Neural cell (in vitro differentiated cells): ENCODE results near the gene SLC4A4. TPM values are rescaled to one million over a fixed set of nuclear protein-coding genes. Genes with fewer than 3 reads are reported as not detected.

ENCODE experiments used
- H2AFZ ChIP-seq: fragments of 200-600, 300-800 bp; sonication (generic), shearing (Covaris generic); 2 replicates; pipeline ENCODE4 v1.6.0; 2014; ENCODE audit warnings: low read depth, mild to moderate bottlenecking, antibody characterized with exemption, low read length, moderate library complexity
- H3F3A ChIP-seq: fragments of 200-600 bp; shearing (Covaris generic); 2 replicates; pipeline ENCODE4 v1.6.1; 2016; ENCODE audit warnings: mild to moderate bottlenecking, moderate library complexity, mixed read lengths, antibody characterized with exemption, low read length; ENCODE audit not compliant: insufficient read depth, poor library complexity, severe bottlenecking
- H3K27ac ChIP-seq: fragments of 200-600, 300-800 bp; sonication (generic), shearing (Covaris generic); 2 replicates; pipeline ENCODE4 v1.5.1; 2014; ENCODE audit warnings: mild to moderate bottlenecking, low read length, moderate library complexity
- H3K27me3 ChIP-seq: fragments of 300-800, 200-600 bp; sonication (generic), shearing (Covaris generic); 2 replicates; pipeline ENCODE4 v1.6.0; 2014; ENCODE audit warnings: mild to moderate bottlenecking, low read depth, low read length, moderate library complexity; ENCODE audit not compliant: insufficient read depth
- H3K36me3 ChIP-seq: fragments of 300-800, 200-600 bp; sonication (generic), shearing (Covaris generic); 2 replicates; pipeline ENCODE4 v1.5.1; 2014; ENCODE audit warnings: mild to moderate bottlenecking, antibody characterized with exemption, low read length, moderate library complexity; ENCODE audit not compliant: insufficient read depth
- H3K4me2 ChIP-seq: fragments of 300-800, 200-600 bp; sonication (generic), shearing (Covaris generic); 2 replicates; pipeline ENCODE4 v1.6.0; 2014; ENCODE audit warnings: mild to moderate bottlenecking, low read length
- H3K4me3 ChIP-seq: fragments of 300-800, 200-600 bp; sonication (generic), shearing (Covaris generic); 2 replicates; pipeline ENCODE4 v1.5.1; 2014; ENCODE audit warnings: mild to moderate bottlenecking, low read length, moderate library complexity
- H3K79me2 ChIP-seq: fragments of 200-600 bp; shearing (Covaris generic); replicated peaks from 2 replicates; pipeline ENCODE4 v1.6.0; 2014; ENCODE audit warnings: mild to moderate bottlenecking, low read length, moderate library complexity; ENCODE audit not compliant: insufficient read depth
- H3K9ac ChIP-seq: fragments of 300-800, 200-600 bp; sonication (generic), shearing (Covaris generic); 2 replicates; pipeline ENCODE4 v1.6.1; 2016; ENCODE audit warnings: mild to moderate bottlenecking, low read length, mixed read lengths
- H3K9me2 ChIP-seq: fragments of 200-600 bp; shearing (Covaris generic); 2 replicates; pipeline ENCODE4 v1.6.1; 2016; ENCODE audit warnings: mild to moderate bottlenecking, low read length, mixed read lengths; ENCODE audit not compliant: insufficient read depth
- H3K9me3 ChIP-seq: fragments of 200-600, 300-800 bp; sonication (generic), shearing (Covaris generic); 2 replicates; pipeline ENCODE4 v1.6.1; 2016; ENCODE audit warnings: mild to moderate bottlenecking, mixed run types, low read length, moderate library complexity, mixed read lengths
- H4K20me1 ChIP-seq: fragments of 200-600 bp; shearing (Covaris generic); 2 replicates; pipeline ENCODE4 v1.6.1; 2016; ENCODE audit warnings: mild to moderate bottlenecking, mixed run types; ENCODE audit not compliant: insufficient read depth
- EP300 ChIP-seq: fragments of 450-650 bp; conservative IDR thresholded peaks from 2 replicates; pipeline ENCODE4 v1.6.1; 2014; ENCODE audit warnings: antibody characterized with exemption, mild to moderate bottlenecking, moderate library complexity; ENCODE audit not compliant: poor library complexity, severe bottlenecking
- EZH2 ChIP-seq: fragments of 200-600, 300-800 bp; shearing (Covaris generic), sonication (generic); IDR thresholded peaks from 2 replicates; pipeline ENCODE4 v1.6.1; 2014; ENCODE audit warnings: antibody characterized with exemption, low read length, borderline replicate concordance, mild to moderate bottlenecking; ENCODE audit not compliant: insufficient read depth, poor library complexity, severe bottlenecking
- MXI1 ChIP-seq: fragments of 450-650 bp; conservative IDR thresholded peaks from 2 replicates; pipeline ENCODE4 v1.6.1; 2014; ENCODE audit warnings: antibody characterized with exemption, mild to moderate bottlenecking; ENCODE audit not compliant: poor library complexity, severe bottlenecking
- POLR2AphosphoS5 ChIP-seq: IDR thresholded peaks from 2 replicates; pipeline ENCODE4 v1.6.1; 2012
- RAD21 ChIP-seq: fragments of 450-650 bp; conservative IDR thresholded peaks from 2 replicates; pipeline ENCODE4 v1.6.1; 2014; ENCODE audit warnings: antibody characterized with exemption, mild to moderate bottlenecking, moderate library complexity
- REST ChIP-seq: IDR thresholded peaks from 2 replicates; pipeline ENCODE4 v1.6.1; 2012; ENCODE audit warnings: borderline replicate concordance
- SMC3 ChIP-seq: fragments of 450-650 bp; conservative IDR thresholded peaks from 2 replicates; pipeline ENCODE4 v1.6.1; 2014; ENCODE audit warnings: antibody characterized with exemption, mild to moderate bottlenecking, moderate library complexity; ENCODE audit not compliant: poor library complexity
- TAF1 ChIP-seq: IDR thresholded peaks from 2 replicates; pipeline ENCODE4 v1.6.1; 2012; ENCODE audit warnings: low read depth
- polyA plus RNA-seq: library from polyadenylated mRNA; depleted of rRNA; stranded (reverse); fragments of >200 nt; gene quantifications from 2 replicates; pipeline ENCODE4 v1.2.3, GENCODE V29; 2014
- TF ChIP-seq, protein P1 (sequence below): fragments of 450-650 bp; IDR thresholded peaks from 2 replicates; pipeline ENCODE4 v1.5.1; 2014; ENCODE audit warnings: antibody characterized with exemption, mild to moderate bottlenecking, moderate library complexity; ENCODE audit not compliant: poor library complexity, severe bottlenecking

The SLC4A4 gene
- polyA plus RNA-seq, 1 donor from 2014 or later = 9.2 TPM

DNA sequence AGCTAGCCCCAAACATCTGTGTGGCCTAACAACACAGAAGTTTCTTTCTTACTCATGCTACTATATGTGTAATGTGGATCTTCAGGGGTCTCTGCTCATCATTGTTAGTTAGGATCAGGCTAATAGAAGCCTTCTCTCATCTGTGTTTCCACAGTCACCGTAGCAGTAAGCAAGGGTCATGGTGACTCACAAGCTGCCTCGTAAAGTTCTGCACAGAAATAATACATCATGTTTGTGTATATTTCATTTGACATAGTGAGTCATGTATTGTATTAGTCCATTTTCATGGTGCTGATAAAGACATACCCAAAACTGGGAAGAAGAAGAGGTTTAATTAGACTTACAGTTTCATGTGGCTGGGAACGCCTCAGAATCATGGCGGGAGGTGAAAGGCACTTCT, 38.7 kb downstream of the SLC4A4 start:
- H3K4me3 ChIP-seq = no peak overlapping the region
- TF ChIP-seq, protein P1, sequence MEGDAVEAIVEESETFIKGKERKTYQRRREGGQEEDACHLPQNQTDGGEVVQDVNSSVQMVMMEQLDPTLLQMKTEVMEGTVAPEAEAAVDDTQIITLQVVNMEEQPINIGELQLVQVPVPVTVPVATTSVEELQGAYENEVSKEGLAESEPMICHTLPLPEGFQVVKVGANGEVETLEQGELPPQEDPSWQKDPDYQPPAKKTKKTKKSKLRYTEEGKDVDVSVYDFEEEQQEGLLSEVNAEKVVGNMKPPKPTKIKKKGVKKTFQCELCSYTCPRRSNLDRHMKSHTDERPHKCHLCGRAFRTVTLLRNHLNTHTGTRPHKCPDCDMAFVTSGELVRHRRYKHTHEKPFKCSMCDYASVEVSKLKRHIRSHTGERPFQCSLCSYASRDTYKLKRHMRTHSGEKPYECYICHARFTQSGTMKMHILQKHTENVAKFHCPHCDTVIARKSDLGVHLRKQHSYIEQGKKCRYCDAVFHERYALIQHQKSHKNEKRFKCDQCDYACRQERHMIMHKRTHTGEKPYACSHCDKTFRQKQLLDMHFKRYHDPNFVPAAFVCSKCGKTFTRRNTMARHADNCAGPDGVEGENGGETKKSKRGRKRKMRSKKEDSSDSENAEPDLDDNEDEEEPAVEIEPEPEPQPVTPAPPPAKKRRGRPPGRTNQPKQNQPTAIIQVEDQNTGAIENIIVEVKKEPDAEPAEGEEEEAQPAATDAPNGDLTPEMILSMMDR = no peak
- no peak for TF ChIP-seq MXI1
- TF ChIP-seq SMC3 = no peak
- no peak for TF ChIP-seq REST
- no peak for TF ChIP-seq EP300
- TF ChIP-seq RAD21 = no peak
- TF ChIP-seq EZH2 = no peak
- no peak for TF ChIP-seq POLR2AphosphoS5
- no peak for TF ChIP-seq TAF1
- H2AFZ ChIP-seq = no peak overlapping the region
- no peaks in the 10 kb centered on the region for H3K79me2 ChIP-seq
- H4K20me1 ChIP-seq = no peaks in the 10 kb centered on the region
- no peaks in the 10 kb centered on the region for H3K9me3 ChIP-seq
- H3K9ac ChIP-seq = no peak overlapping the region
- H3K27me3 ChIP-seq = no peaks in the 10 kb centered on the region
- H3K27ac ChIP-seq = no peak overlapping the region
- no peaks in the 10 kb centered on the region for H3K36me3 ChIP-seq
- no peaks in the 10 kb centered on the region for H3K9me2 ChIP-seq
- no peaks in the 10 kb centered on the region for H3F3A ChIP-seq
- no peak overlapping the region for H3K4me2 ChIP-seq

- Histone ChIP-seq H3K9me3 (no peaks in the 10 kb centered on the region), H3K4me3 (no peak overlapping the region), H3K27ac (no peak overlapping the region), H3K4me2 (no peak overlapping the region), H3K9ac (no peak overlapping the region), H3K27me3 (no peaks in the 10 kb centered on the region), H3K79me2 (no peaks in the 10 kb centered on the region), H3K36me3 (no peaks in the 10 kb centered on the region), H3K9me2 (no peaks in the 10 kb centered on the region), H2AFZ (no peak overlapping the region), H3F3A (no peaks in the 10 kb centered on the region), H4K20me1 (no peaks in the 10 kb centered on the region)
- no peak for TF ChIP-seq TAF1
- no peak for TF ChIP-seq MXI1
- TF ChIP-seq POLR2AphosphoS5 = no peak
- no peak for TF ChIP-seq SMC3
- no peak for TF ChIP-seq EP300
- TF ChIP-seq EZH2 = no peak
- TF ChIP-seq REST = no peak
- no peak for TF ChIP-seq RAD21
- TF ChIP-seq, protein P1 = no peak
Observed at GRCh38 chr4:71379126-71379525, 40.3 kb downstream of the SLC4A4 start.
